PFSK-1 (cell line): ENCODE results near the gene AOAH.

ENCODE experiments used
- REST ChIP-seq, 2 experiments: IDR thresholded peaks; 2 replicates each; pipeline versions ENCODE4 v1.6.1 to v1.8.0; 2011 to 2012; ENCODE audit warnings: low read depth in 2 of 2, low read length in 2 of 2, control low read depth in 1 of 2, inconsistent platforms in 1 of 2, mild to moderate bottlenecking in 1 of 2, moderate library complexity in 1 of 2; ENCODE audit not compliant: insufficient read depth in 1 of 2
- SIN3A ChIP-seq: IDR thresholded peaks from 2 replicates; pipeline ENCODE4 v1.6.1; 2012; ENCODE audit warnings: mild to moderate bottlenecking, low read length, moderate library complexity, borderline replicate concordance; ENCODE audit not compliant: insufficient read depth
- TAF1 ChIP-seq: IDR thresholded peaks from 2 replicates; pipeline ENCODE4 v1.6.1; 2012; ENCODE audit warnings: low read length, control low read depth, borderline replicate concordance; ENCODE audit not compliant: insufficient read depth

GRCh38 chr7:36648441-36648840 lies 75.9 kb downstream of the AOAH start:
- TF ChIP-seq SIN3A (no peak), REST (IDR thresholded peaks at IDR 0.05; ENCODE audit: insufficient read depth in 1 of 2, low read depth in 2 of 2, low read length in 2 of 2) (no peak), TAF1 (no peak)
